Middle frontal gyrus (tissue), 1 donor: Measurements from ENCODE around the gene KRT33A.
"Not testable (repeated sequence)": the region's sequence is repeated elsewhere in the genome, so short reads cannot be mapped to it uniquely, and the experiment has no call there.

Experiments
- DNase-seq: peaks from one replicate; pipeline ENCODE4 v3.0.0-alpha.2; 2015; ENCODE audit warnings: low spot score; ENCODE audit errors: extremely low spot score

The KRT33A gene

GRCh38 chr17:41350381-41350878 lies at the start of gene KRT33A:
Gene KRT33A (minus strand): TSS chr17:41350828. CDS start chr17:41350767, 61 bp downstream.
- DNase-seq: not testable (repeated sequence)

- DNase-seq: no peak
Observed at GRCh38 chr17:41396996-41397660, 46.5 kb upstream of the KRT33A start, which contains the start of gene KRT31. Gene KRT31 (minus strand): TSS chr17:41397608. CDS start chr17:41397539, 69 bp downstream.

DNA sequence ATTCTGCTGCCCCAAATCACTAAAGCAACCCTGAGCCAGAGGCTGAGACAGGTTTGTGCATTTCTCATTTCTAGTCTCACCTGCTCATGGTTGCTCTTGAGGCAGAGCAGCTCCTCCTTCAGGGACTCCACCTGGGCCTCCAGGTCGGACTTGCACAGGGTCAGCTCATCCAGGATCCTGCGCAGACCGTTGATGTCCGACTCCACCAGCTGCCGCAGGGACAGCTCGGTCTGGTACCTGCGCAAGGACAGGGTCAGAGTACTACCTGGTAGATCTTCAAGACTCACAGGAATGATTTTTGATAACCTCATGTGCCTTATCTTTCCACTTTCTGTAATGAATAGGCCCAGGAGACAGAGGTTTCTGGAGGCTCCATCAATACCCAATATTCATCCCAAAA lies 45.7 kb upstream of the KRT33A start:
- DNase-seq: no peak

GRCh38 chr17:41395611-41396010 lies 45.0 kb upstream of the KRT33A start:
- no peak for DNase-seq

DNA sequence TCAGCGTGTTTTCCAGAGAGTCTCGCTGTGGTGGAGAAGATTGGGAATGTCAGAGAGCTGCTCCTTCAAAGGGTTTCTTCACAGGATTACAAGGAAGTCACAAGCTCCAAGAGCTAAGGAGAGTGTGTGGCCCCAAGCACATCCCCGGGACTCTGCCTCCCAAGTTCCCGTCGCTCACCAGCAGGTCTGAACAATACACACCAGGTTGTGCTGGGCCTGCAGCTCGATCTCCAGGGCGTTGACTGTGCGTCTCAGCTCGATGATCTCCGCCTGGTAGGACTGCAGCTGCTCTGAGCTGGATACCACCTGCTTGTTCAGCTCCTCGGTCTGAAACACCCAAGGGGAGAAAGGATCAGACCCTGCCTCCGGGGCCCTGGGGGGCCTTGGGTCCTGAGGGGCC lies 44.4 kb upstream of the KRT33A start:
- not testable (repeated sequence) for DNase-seq

GRCh38 chr17:41394254-41394996 lies 43.8 kb upstream of the KRT33A start:
- no peak for DNase-seq

- DNase-seq: no peak
Observed at GRCh38 chr17:41393826-41394225, 43.2 kb upstream of the KRT33A start.

GRCh38 chr17:41393294-41393693 lies 42.7 kb upstream of the KRT33A start:
- DNase-seq: no peak

DNA sequence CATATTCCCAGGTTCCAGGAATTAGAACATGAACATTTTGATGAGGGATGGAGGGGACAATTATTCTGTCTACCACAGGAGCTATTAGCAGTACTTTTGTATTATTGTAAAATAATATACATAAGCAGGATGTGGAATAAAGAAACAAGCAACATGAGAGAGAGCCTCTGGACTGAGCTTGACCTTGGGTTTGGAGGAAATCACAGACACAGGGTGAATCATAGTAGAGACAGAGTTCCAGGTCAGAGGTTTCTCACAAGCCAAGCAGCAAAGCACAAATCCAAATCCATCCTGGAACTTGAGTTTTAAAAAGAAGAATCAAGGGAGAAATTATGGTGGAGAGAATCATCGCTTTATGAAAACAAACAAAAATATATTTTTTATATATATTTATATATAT lies 41.6 kb upstream of the KRT33A start:
- DNase-seq: no peak

DNA sequence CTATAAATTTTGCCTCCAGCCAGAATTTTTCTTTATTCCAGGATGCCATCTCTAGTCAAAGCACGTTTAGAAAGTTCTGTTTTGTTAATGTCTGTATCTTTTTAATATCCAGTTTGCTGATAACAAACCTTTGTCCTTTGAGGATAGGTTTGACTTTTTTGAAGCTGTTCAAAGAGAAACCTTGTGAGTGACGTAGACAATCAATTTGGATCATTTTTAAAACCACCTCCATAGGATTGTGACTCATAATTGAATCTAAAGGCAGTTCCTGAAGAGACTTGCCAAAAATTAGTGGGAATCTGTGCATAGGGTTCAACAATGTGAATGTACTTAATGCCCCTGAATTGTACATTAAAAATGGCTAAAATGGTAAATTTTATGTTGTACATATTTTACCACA lies 40.9 kb upstream of the KRT33A start:
- DNase-seq: no peak

DNA sequence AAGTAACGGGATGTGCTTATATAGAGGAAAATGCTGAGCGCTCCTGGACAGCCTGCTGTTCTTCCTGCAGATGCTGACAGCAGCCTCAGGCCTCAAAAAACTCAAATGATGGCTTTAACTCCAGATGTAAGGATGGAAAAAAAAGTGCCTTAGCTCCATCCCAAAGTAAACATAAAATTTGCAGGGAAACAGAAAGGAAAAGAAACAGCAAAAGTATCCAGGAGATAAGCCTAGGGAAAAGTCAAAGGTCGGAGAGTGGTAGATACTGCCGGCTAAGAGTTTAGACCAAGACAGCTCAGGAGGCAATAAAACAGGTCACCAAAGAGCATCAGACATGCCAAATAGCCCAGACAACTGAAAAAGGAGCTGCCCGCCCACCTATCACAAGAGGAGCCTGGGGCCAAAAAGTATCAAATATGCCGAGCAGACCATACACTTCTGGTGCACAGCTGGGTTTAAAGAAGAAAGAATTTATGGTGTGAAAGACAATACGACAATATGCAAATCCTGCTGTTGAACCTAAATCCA lies 39.8 kb upstream of the KRT33A start:
- DNase-seq: no peak

DNA sequence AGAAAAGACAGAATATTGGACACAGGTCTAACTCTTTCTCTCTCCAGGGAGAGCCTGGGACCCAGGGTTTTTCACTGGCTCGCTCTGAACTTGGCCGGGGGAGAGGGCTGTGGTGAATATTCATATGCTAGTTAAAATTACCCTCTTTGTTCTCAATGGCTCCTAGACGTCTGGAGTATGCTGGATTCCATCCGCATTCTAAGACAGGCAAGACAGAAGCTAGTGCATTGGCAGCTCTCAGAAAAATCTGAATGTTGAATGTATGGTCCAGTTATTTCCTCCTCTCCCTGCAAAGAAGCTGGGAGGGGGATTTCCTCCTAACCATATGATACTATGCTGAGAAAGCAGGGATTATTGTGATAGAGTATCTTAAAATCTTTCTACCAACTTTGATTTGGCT lies 37.0 kb upstream of the KRT33A start:
- no peak for DNase-seq

GRCh38 chr17:41386227-41386626 lies 35.6 kb upstream of the KRT33A start:
- no peak for DNase-seq

DNA sequence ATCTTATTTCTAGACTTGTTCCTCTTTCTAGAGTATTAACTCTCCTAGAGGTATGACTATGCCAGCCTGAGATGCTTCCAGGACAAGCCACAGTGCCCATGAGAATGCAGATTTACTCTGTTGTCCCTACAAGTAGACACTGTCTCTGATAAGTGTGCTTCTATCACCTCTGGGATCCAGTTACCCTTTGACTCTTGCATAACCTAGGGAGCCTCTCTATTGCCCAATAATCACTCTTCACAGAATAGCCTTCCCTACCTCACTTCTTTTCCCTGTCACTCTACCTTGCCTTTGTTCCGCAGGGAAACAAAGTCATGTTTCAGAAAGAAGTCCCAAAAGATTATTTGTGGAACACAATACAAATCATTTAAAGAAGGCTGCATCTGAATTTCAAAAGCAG lies 33.1 kb upstream of the KRT33A start:
- no peak for DNase-seq

GRCh38 chr17:41382394-41382793 lies 31.8 kb upstream of the KRT33A start:
- DNase-seq: no peak

DNA sequence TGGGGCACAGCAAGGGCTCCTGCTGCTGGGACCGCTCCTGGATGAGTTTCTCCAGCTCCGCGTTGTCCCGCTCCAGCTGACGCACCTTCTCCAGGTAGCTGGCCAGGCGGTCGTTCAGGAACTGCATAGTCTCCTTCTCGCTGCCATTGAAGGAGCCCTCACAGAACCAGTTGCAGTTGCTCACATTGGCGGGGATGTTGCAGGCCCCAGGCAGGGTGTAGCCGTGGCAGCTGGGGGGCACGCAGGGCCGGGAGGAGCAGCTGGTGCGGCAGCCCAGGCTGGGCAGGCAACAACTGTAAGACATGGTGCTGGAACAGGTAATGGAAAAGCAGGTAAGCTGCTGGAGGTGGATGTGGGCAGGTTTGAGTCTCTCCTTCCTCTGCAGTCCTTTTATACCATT lies 31.3 kb upstream of the KRT33A start, which contains the start of gene KRT34:
KRT34 (minus strand) TSS at position 364 of the 400 bp plus-strand sequence; CDS start at position 304, 60 bp downstream.
- not testable (repeated sequence) for DNase-seq

GRCh38 chr17:41380091-41380490 lies 29.5 kb upstream of the KRT33A start:
- DNase-seq: not testable (repeated sequence)

DNA sequence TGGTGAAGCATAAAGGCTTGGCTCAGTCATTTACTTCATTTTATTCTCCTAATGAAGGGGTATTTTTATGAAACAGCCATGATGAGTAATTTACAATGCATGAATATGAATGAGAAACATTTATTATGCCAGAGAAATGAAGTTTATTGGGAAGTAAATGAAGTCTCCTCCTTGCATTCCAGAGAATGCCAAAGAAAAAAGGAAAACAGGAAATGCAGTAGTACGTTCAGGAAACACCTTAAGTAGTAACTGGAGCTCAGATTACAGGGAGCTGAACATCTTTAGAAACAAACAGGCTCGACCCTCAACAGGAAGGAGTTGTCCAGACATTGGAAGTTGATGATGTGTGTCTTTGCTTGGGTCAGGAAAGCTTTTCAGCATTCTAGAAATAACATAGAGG lies 26.9 kb upstream of the KRT33A start:
- no peak for DNase-seq

- no peak for DNase-seq
Observed at GRCh38 chr17:41369713-41370112, 19.1 kb upstream of the KRT33A start, which contains the start of gene KRT33B. Gene KRT33B (minus strand): TSS chr17:41369813. CDS start chr17:41369750, 63 bp downstream.

DNA sequence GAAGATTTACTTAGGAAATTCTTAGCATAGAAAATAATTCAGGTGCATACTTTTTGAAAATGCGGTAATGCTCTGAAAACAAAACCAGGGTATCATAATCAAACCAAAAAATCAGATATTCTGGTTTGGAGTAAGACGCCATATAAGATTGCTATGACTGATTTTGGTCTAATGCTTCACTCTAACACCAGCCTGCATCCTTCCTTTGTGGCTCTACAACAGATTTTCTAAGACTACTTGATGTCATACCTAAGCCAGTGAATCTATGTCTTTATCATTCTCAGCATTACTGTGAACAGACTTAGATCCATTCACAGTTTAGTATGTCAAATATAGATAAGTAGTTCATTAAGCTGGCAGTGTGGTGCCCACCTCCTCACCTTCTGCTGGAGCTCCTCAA lies 18.4 kb upstream of the KRT33A start:
- no peak for DNase-seq

GRCh38 chr17:41367426-41368075 lies 16.9 kb upstream of the KRT33A start:
- DNase-seq: no peak

DNA sequence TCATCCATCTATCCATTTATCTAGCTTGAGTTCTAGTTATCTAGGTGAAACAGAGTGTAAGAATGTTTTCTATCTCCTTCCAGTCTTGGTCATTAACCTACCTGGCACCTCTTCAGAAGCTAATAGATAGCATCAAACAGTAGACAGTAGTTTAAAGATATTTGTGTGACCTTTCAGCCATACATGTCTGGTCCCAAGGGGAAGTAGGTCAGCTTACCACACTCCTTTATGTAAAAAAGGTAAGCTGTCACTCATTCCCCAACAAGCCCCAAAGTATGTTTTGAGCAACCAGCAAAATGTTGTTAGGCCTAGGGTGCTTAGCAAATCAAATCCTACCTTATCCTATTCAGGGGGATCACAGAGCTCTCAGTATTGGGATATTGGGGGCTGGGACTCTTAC lies 15.4 kb upstream of the KRT33A start:
- no peak for DNase-seq
